H9 (cell line): ENCODE measurements around the gene TGFBR3L. TPM values are rescaled to one million over a fixed set of nuclear protein-coding genes. Genes with fewer than 3 reads are reported as not detected.
A peak's percentile ranks its signal among the peaks of the same experiment; 100 is the strongest.

Source experiments
- DNase-seq: peaks from one replicate; pipeline ENCODE4 v3.0.0-alpha.2; 2017
- H2AFZ ChIP-seq: one replicate; pipeline ENCODE4 v1.6.1; 2013; ENCODE audit warnings: mild to moderate bottlenecking, low read length, control low read depth, moderate library complexity
- H2AK5ac ChIP-seq: 2 replicates; pipeline ENCODE4 v1.6.1; 2013; ENCODE audit warnings: low read length, control low read depth, mixed read lengths; ENCODE audit not compliant: insufficient read length
- H2BK120ac ChIP-seq: one replicate; pipeline ENCODE4 v1.6.1; 2013; ENCODE audit warnings: low read depth, mild to moderate bottlenecking, low read length, control low read depth, inconsistent platforms; ENCODE audit not compliant: poor library complexity, severe bottlenecking
- H2BK12ac ChIP-seq: 2 replicates; pipeline ENCODE4 v1.6.1; 2013; ENCODE audit warnings: low read length, control low read depth, mixed read lengths, low read depth; ENCODE audit not compliant: insufficient read length
- H2BK15ac ChIP-seq: 2 replicates; pipeline ENCODE4 v1.6.1; 2013; ENCODE audit warnings: low read depth, low read length, control low read depth
- H2BK20ac ChIP-seq: one replicate; pipeline ENCODE4 v1.6.1; 2013; ENCODE audit warnings: low read depth, mild to moderate bottlenecking, low read length, control low read depth, inconsistent platforms; ENCODE audit not compliant: poor library complexity, severe bottlenecking
- H2BK5ac ChIP-seq: 2 replicates; pipeline ENCODE4 v1.6.1; 2013; ENCODE audit warnings: low read length, control low read depth, mixed read lengths; ENCODE audit not compliant: insufficient read length
- H3K14ac ChIP-seq: 2 replicates; pipeline ENCODE4 v1.6.1; 2013; ENCODE audit warnings: low read length, control low read depth; ENCODE audit not compliant: insufficient read depth
- H3K18ac ChIP-seq: 2 replicates; pipeline ENCODE4 v1.6.1; 2013; ENCODE audit warnings: low read depth, mild to moderate bottlenecking, mixed read lengths, low read length, control low read depth; ENCODE audit not compliant: insufficient read length
- H3K23ac ChIP-seq: 2 replicates; pipeline ENCODE4 v1.6.1; 2013; ENCODE audit warnings: low read length, control low read depth, mixed read lengths, low read depth; ENCODE audit not compliant: insufficient read length
- H3K23me2 ChIP-seq: 2 replicates; pipeline ENCODE4 v1.6.1; 2013; ENCODE audit warnings: low read depth, mild to moderate bottlenecking, mixed read lengths, low read length, control low read depth; ENCODE audit not compliant: insufficient read length, poor library complexity, severe bottlenecking
- H3K27ac ChIP-seq: 2 replicates; pipeline ENCODE4 v1.5.1; 2013; ENCODE audit warnings: low read length, control low read depth, mixed read lengths, low read depth; ENCODE audit not compliant: insufficient read length
- H3K27me3 ChIP-seq: 2 replicates; pipeline ENCODE4 v1.6.1; 2013; ENCODE audit warnings: low read length, control low read depth, inconsistent platforms; ENCODE audit not compliant: insufficient read depth
- H3K4ac ChIP-seq: 2 replicates; pipeline ENCODE4 v1.6.1; 2013; ENCODE audit warnings: low read depth, mild to moderate bottlenecking, control low read depth, inconsistent platforms, low read length, moderate library complexity
- H3K4me1 ChIP-seq: 2 replicates; pipeline ENCODE4 v1.6.1; 2013; ENCODE audit warnings: low read length, control low read depth, inconsistent platforms; ENCODE audit not compliant: insufficient read depth
- H3K4me2 ChIP-seq: 2 replicates; pipeline ENCODE4 v1.6.1; 2013; ENCODE audit warnings: low read length, control low read depth, mixed read lengths; ENCODE audit not compliant: insufficient read length, insufficient read depth
- H3K56ac ChIP-seq: 2 replicates; pipeline ENCODE4 v1.6.1; 2013; ENCODE audit warnings: low read depth, mild to moderate bottlenecking, mixed read lengths, low read length, control low read depth; ENCODE audit not compliant: insufficient read length
- H3K79me1 ChIP-seq: 2 replicates; pipeline ENCODE4 v1.6.1; 2013; ENCODE audit warnings: low read depth, mild to moderate bottlenecking, moderate library complexity, low read length, control low read depth, inconsistent platforms; ENCODE audit not compliant: insufficient read depth, poor library complexity, severe bottlenecking
- H3K79me2 ChIP-seq: 2 replicates; pipeline ENCODE4 v1.6.1; 2013; ENCODE audit warnings: low read length, control low read depth, inconsistent platforms; ENCODE audit not compliant: insufficient read depth
- H3K9ac ChIP-seq: 2 replicates; pipeline ENCODE4 v1.6.1; 2013; ENCODE audit warnings: low read length, control low read depth, mixed read lengths; ENCODE audit not compliant: insufficient read length; ENCODE audit errors: extremely low read depth
- H3K9me3 ChIP-seq: one replicate; pipeline ENCODE4 v1.6.1; 2013; ENCODE audit warnings: low read depth, low read length, inconsistent platforms; ENCODE audit not compliant: control insufficient read depth
- H3T11ph ChIP-seq: one replicate; pipeline ENCODE4 v1.6.1; 2013; ENCODE audit warnings: mild to moderate bottlenecking, low read length, control low read depth, inconsistent platforms
- H4K20me1 ChIP-seq: one replicate; pipeline ENCODE4 v1.6.1; 2013; ENCODE audit not compliant: control insufficient read depth, insufficient read length, insufficient read depth
- H4K5ac ChIP-seq: 2 replicates; pipeline ENCODE4 v1.6.1; 2013; ENCODE audit warnings: low read depth, mild to moderate bottlenecking, mixed read lengths, low read length, control low read depth; ENCODE audit not compliant: insufficient read length
- H4K8ac ChIP-seq: replicated peaks from 2 replicates; pipeline ENCODE4 v1.6.1; 2013; ENCODE audit warnings: low read length, control low read depth, mixed read lengths, low read depth; ENCODE audit not compliant: insufficient read length
- H4K91ac ChIP-seq: 2 replicates; pipeline ENCODE4 v1.6.1; 2013; ENCODE audit warnings: low read depth, mild to moderate bottlenecking, moderate library complexity, mixed read lengths, low read length, control low read depth; ENCODE audit not compliant: insufficient read length
- H3K27ac Mint-ChIP-seq, 3 experiments: 2 replicates in 2 of 3; 3 replicates in 1 of 3; pipeline ENCODE4 v1.8.0; 2020 to 2021; ENCODE audit warnings: mixed read lengths in 3 of 3, mild to moderate bottlenecking in 1 of 3, moderate library complexity in 1 of 3
- H3K27me3 Mint-ChIP-seq: 2 replicates; pipeline ENCODE4 v1.8.0; 2021; ENCODE audit warnings: low read depth, mild to moderate bottlenecking, moderate library complexity, mixed read lengths
- H3K36me3 Mint-ChIP-seq, 3 experiments: 2 replicates in 2 of 3; 3 replicates in 1 of 3; pipeline ENCODE4 v1.8.0; 2020 to 2021; ENCODE audit warnings: low read depth in 3 of 3, mixed read lengths in 3 of 3; ENCODE audit not compliant: insufficient read depth in 1 of 3
- H3K4me1 Mint-ChIP-seq, 2 experiments: 2 replicates each; pipeline ENCODE4 v1.8.0; 2020; ENCODE audit warnings: mixed read lengths in 2 of 2
- H3K4me3 Mint-ChIP-seq, 2 experiments: 2 replicates in 1 of 2; 3 replicates in 1 of 2; pipeline ENCODE4 v1.8.0; 2020 to 2021; ENCODE audit warnings: mild to moderate bottlenecking in 2 of 2, mixed read lengths in 2 of 2, moderate library complexity in 1 of 2
- H3K9me3 Mint-ChIP-seq, 2 experiments: 2 replicates in 1 of 2; 3 replicates in 1 of 2; pipeline ENCODE4 v1.8.0; 2020; ENCODE audit warnings: mild to moderate bottlenecking in 2 of 2, mixed read lengths in 2 of 2, moderate library complexity in 1 of 2
- CTCF ChIP-seq: fragments of 200-600 bp; sonication (generic); conservative IDR thresholded peaks from 3 replicates; pipeline ENCODE4 v1.8.0; 2021; ENCODE audit warnings: antibody characterized with exemption, mild to moderate bottlenecking
- WGBS: extraction: QIAGEN DNeasy Blood & Tissue Kit; methylation state at CpG from one replicate; pipeline ENCODE4 v1.1.7; 2013; ENCODE audit warnings: missing lambda C conversion rate, low lambda C conversion rate, mixed read lengths; ENCODE audit not compliant: insufficient read length; ENCODE audit errors: extremely low coverage; 5-methylcytosine and 5-hydroxymethylcytosine counted together
- total RNA-seq: library from RNA; stranded (reverse); gene quantifications from 2 replicates; pipeline ENCODE4 v1.2.1, GENCODE V29; 2021

The TGFBR3L gene
- total RNA-seq, 1 experiment from 2014 or later: 5.5 TPM

GRCh38 chr19:7928334-7928706 is 13.7 kb downstream of the TGFBR3L start:
- no peak for DNase-seq
- no peak overlapping the region for H2BK15ac ChIP-seq
- Mint-ChIP-seq H3K27me3 (no peaks in the 10 kb centered on the region), H3K9me3 (no peaks in the 10 kb centered on the region), H3K4me3 (no peak overlapping the region), H3K27ac (peak overlapping the region in 2 of 3 experiments; percentile 6 to 26; a peak in 1 of 7 replicates), H3K4me1 (peaks cover 6 to 11% of the 10 kb centered on the region in 2 experiments), H3K36me3 (peaks cover 5 to 51% (median 25%) of the 10 kb centered on the region in 3 experiments; a peak in 6 of 7 replicates)
- no peak overlapping the region for H4K91ac ChIP-seq
- no peak overlapping the region for H3K18ac ChIP-seq
- no peak overlapping the region for H3K4ac ChIP-seq
- no peak overlapping the region for H3K27ac ChIP-seq
- no peaks in the 10 kb centered on the region for H3K23me2 ChIP-seq
- no peak overlapping the region for H3K14ac ChIP-seq
- no CpG with 5 or more reads among the region's 9 CpGs for WGBS
- H3T11ph ChIP-seq: no peak overlapping the region
- H2BK120ac ChIP-seq: no peak overlapping the region
- no peak overlapping the region for H3K4me2 ChIP-seq
- H2BK12ac ChIP-seq: no peak overlapping the region
- H3K79me1 ChIP-seq: no peaks in the 10 kb centered on the region
- no peak overlapping the region for H2AK5ac ChIP-seq
- H2BK20ac ChIP-seq: no peak overlapping the region
- no peak overlapping the region for H3K9ac ChIP-seq
- 0 out of 2 replicates have a peak, but pooled peaks cover 4% of the 10 kb centered on the region for H3K4me1 ChIP-seq
- no peaks in the 10 kb centered on the region for H4K20me1 ChIP-seq
- H3K23ac ChIP-seq: no peak overlapping the region
- no peaks in the 10 kb centered on the region for H3K79me2 ChIP-seq
- H4K8ac ChIP-seq: no peak overlapping the region
- H4K5ac ChIP-seq: no peak overlapping the region
- no peak overlapping the region for H3K56ac ChIP-seq
- no peak overlapping the region for H2AFZ ChIP-seq
- TF ChIP-seq CTCF: no peak
- no peak overlapping the region for H2BK5ac ChIP-seq
- no peaks in the 10 kb centered on the region for H3K9me3 ChIP-seq
- H3K27me3 ChIP-seq: no peaks in the 10 kb centered on the region
